HuH-7 (cell line): ENCODE results near the gene PPP2R2C.

Source experiments
- DNase-seq: peaks from one replicate; pipeline ENCODE4 v3.0.0; 2011; ENCODE audit warnings: low spot score

The PPP2R2C gene

GRCh38 chr4:6288342-6288741 lies 184.1 kb downstream of the PPP2R2C start:
- DNase-seq = no peak

- DNase-seq = no peak
Observed at GRCh38 chr4:6287017-6287788, 185.2 kb downstream of the PPP2R2C start.

GRCh38 chr4:6283282-6283681 lies 189.1 kb downstream of the PPP2R2C start:
- no peak for DNase-seq

GRCh38 chr4:6282314-6282771 lies 190.1 kb downstream of the PPP2R2C start:
- DNase-seq = no peak

- DNase-seq = no peak
Observed at GRCh38 chr4:6281436-6282313, 190.7 kb downstream of the PPP2R2C start.

GRCh38 chr4:6280365-6280996 lies 191.9 kb downstream of the PPP2R2C start:
- DNase-seq = no peak

GRCh38 chr4:6279582-6280289 lies 192.7 kb downstream of the PPP2R2C start:
- DNase-seq = no peak

- DNase-seq = peak; percentile 37
Observed at GRCh38 chr4:6278801-6279197, 193.6 kb downstream of the PPP2R2C start.

- no peak for DNase-seq
Observed at GRCh38 chr4:6277935-6278800, 194.2 kb downstream of the PPP2R2C start.

GRCh38 chr4:6277139-6277802 lies 195.1 kb downstream of the PPP2R2C start:
- DNase-seq = no peak

GRCh38 chr4:6275898-6276806 lies 196.3 kb downstream of the PPP2R2C start:
- DNase-seq = peak; percentile 34

GRCh38 chr4:6275351-6275750 lies 197.1 kb downstream of the PPP2R2C start:
- no peak for DNase-seq

GRCh38 chr4:6273661-6273990 lies 198.8 kb downstream of the PPP2R2C start:
- DNase-seq = no peak

- no peak for DNase-seq
Observed at GRCh38 chr4:6272863-6273660, 199.4 kb downstream of the PPP2R2C start.

- no peak for DNase-seq
Observed at GRCh38 chr4:6271701-6272465, 200.5 kb downstream of the PPP2R2C start.

GRCh38 chr4:6271206-6271605 lies 201.2 kb downstream of the PPP2R2C start:
- no peak for DNase-seq

- no peak for DNase-seq
Observed at GRCh38 chr4:6270636-6271121, 201.7 kb downstream of the PPP2R2C start.
